Bronchial smooth muscle cell (primary cell): Measurements from ENCODE around the gene CPLX4. TPM values are rescaled to one million over a fixed set of nuclear protein-coding genes. Genes with fewer than 3 reads are reported as not detected.

Experiments used
- total RNA-seq: library from RNA; depleted of rRNA; stranded (reverse); fragments of >200 nt; gene quantifications from 2 replicates; pipeline ENCODE4 v1.2.1, GENCODE V29; 2014

The CPLX4 gene, protein sequence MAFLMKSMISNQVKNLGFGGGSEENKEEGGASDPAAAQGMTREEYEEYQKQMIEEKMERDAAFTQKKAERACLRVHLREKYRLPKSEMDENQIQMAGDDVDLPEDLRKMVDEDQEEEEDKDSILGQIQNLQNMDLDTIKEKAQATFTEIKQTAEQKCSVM
- total RNA-seq = not detected in 2 replicates

GRCh38 chr18:59318460-59319050, at the start of gene CPLX4:
CPLX4 (minus strand) TSS chr18:59318649; CDS start chr18:59318462, 187 bp downstream.

DNA sequence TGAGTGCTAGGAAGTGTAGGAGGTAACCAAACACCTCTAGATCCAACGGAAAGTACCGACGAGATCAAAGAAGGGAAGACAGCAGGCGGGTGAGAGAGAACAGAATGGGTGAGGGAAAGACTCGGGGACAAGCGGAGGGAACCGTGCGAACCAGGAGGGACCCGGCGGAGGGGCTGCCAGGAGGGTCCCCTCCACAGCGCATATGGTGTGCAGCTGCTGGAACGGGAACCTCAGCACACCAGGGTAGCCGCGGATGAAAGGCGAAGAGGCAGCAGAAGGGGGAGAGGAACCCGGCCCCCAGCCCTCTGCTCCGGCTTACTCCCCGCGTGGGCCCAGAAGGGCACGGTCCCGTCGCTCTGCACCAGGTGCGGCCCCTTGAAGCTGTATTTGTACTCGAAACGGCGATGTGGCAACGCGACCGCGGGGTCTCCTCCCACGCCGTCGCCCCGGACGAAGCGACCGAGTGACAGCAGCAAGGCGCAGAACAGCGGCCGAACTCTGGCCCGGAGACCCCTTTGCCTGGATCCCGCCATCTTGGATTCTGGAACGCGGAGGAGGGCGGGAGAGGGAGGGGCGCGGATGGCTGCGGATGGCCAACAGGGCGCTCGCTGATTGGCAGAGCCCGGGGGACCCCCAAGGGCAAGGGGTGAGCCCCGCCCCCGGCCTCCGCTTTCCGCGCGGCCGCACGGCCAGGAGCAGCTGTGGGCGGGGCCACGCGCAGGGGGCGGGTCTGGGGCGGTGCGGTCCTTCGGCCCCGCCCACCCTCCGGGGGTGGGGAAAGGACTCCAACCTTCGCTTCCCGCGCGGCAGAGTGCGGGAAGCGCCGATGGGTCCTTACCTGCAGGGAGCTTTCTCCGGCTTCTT, 40.5 kb upstream of the CPLX4 start, which contains the start of gene LMAN1:
TSS of gene LMAN1 (minus strand) at position 554 of the 864 bp plus-strand sequence. CDS start at position 533, 21 bp downstream.

DNA sequence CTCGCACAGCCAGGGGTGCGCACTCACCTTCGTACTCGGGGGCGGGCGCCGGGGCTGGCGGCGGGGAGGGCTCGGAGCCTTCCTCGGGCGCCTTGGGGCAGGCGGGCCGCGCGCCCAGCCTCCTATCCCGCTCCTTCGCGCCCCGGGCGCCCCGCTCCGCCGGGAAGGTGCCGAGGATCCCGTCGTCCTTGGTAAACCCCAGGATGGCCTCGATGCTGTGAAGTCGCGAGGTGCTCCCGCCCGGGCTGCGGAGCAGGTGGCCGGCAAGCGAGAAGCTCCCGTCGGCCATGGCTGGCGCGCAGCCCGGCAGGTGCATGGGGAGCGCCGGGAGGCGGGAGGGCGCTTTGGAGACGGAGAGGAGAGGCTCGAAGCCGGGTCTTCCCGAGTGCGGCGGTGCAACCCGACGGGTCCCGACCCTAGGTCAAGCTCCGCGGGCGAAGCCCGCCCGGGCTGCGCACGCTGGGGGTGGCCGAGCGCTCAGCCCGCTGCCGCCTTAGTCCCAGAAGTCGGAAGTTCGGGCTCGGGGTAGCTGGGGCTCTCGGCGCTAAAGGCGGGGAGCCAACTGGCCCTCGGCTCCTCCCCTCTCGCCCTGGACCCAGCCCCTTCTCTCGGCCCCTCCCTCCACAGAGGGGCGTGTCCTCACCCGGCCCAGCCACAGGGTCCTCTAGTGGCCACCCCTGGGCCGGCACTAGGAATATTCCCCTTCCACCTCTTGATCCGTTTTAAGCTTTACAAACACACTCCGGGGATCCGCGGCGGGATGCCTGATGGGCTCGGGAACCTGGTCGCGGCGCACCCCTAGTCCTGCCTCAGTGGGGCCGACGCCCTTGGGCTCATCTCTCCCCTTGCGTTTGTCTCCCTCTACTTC, 45.3 kb downstream of the CPLX4 start, which contains the start of gene RAX:
TSS of gene RAX (minus strand) at position 564 of the 868 bp plus-strand sequence. CDS start at position 316, 248 bp downstream.

Other genes starting within 250 kb of the CPLX4 start
- 7.1 and 8.2 TPM in 2 replicates for gene SEC11C, start 178.8 kb downstream of the CPLX4 start, total RNA-seq
- gene GRP, start 98.5 kb downstream of the CPLX4 start, total RNA-seq = not detected in 2 replicates
- gene RAX, start 45.2 kb downstream of the CPLX4 start, total RNA-seq = not detected in 2 replicates
- gene LMAN1, start 40.6 kb upstream of the CPLX4 start, total RNA-seq = 136 and 152 TPM in 2 replicates